HG03045 (cell line): Measurements from ENCODE around the gene THRAP3.
"Not testable (repeated sequence)": the region's sequence is repeated elsewhere in the genome, so short reads cannot be mapped to it uniquely, and the experiment has no call there.

Experiments
- ATAC-seq: cut with Tn5 transposase; IDR thresholded peaks from one replicate; pipeline ENCODE4 v1.9.1; 2021; ENCODE audit warnings: mild to moderate bottlenecking, moderate library complexity; ENCODE audit not compliant: unreplicated experiment

Gene THRAP3

GRCh38 chr1:36248250-36248894 is 24.1 kb downstream of the THRAP3 start:
- no peak for ATAC-seq

DNA sequence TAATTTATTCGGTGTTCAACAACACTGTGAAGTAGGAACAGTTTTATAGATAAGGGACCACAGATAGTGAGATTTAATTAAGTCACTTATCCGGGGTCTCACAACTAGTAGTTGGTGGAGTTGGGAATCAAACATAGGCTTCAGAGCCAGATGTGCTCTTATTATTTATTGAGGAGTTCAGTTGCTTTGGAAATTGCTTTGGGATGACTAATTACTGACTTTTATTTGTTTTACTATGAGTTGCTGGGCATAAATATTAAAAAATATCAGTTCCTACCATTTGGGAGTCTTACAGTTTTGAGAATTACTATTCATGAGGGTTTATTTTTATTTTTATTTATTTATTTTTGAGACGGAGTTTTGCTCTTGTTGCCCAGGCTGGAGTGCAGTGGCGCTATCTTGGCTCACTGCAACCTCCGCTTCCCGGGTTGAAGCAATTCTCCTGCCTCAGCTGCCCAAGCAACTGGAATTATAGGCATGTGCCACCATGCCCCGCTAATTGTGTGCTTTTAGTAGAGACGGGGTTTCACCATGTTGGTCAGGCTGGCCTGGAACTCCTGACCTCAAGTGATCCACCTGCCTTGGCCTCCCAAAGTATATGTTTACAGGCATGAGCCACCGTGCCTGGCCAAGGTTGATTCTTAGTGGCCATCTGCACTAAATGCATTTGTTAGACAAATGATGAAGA is 27.7 kb downstream of the THRAP3 start:
- no peak for ATAC-seq

DNA sequence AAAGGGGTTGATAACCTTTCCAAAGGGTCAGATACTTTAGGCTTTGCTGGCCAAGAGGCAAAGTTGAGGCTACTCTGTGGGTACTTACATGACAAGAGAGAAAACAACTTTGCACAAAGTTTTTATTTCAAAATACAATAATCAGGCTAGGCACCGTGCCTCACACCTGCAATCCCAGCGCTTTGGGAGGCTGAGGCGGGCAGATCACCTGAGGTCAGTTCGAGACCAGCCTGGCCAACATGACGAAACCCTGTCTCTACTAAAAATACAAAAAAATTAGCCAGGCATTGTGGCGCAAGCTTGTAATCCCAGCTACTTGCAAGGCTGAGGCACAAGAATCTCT is 28.2 kb downstream of the THRAP3 start:
- ATAC-seq = not testable (repeated sequence)

GRCh38 chr1:36253161-36253862 is 29.1 kb downstream of the THRAP3 start:
- no peak for ATAC-seq

GRCh38 chr1:36256558-36257374 is 32.5 kb downstream of the THRAP3 start:
- ATAC-seq = no peak

DNA sequence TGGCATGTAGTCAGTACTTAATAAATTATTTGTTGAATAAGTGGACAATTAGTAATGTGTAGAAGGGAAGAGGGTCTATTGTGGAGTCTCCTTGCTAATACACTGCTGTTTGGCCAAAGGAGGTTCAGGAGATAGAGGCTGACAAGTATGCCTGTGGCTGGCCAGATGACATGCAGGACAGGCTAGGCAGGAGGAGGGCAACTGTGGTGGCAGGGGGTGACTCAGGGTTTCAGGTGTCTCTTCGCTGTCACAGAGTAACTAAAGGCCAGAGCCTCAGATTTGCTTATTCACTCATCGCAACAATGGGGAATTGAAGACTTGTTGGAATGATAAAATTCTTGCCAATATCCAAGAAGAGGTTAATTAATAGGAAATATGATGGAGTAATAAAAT is 33.1 kb downstream of the THRAP3 start:
- no peak for ATAC-seq

DNA sequence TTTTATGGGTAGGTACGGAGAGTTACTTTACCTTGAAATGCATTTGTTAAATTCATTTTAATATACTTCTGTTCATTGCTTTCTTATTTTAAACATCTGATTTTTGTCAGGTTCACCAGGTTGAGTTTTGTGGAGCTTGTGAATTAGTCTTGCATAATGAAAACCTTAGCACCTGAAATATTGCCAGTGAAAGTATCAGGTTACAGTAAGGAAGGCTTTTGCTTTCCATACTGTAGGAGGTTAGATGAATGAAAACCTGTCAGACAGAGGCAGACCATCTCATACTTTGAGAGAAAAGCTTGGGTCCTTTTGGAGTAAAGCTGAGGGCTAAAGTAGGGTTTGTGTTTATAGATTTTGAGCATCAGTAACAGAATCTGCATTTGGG is 34.7 kb downstream of the THRAP3 start:
- no peak for ATAC-seq

DNA sequence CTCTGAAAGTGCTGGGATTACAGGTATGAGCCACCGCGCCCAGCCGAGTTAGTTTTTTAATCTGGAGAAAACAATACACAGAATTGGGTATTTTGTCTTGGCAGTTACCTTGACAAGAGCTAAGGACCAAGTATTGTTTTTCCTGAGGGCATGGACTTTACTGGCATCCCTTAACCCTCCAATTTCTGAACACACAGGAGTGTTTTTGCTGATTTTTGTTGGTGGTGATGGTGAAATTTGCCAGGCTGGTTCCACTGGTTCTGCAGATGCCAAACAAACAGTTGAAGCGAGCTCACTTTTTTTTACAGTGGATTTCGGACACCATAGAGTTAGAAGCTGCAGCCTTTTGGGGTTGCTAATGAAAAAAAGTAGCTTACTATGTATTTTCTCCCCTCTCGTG is 44.7 kb downstream of the THRAP3 start:
- ATAC-seq = no peak

DNA sequence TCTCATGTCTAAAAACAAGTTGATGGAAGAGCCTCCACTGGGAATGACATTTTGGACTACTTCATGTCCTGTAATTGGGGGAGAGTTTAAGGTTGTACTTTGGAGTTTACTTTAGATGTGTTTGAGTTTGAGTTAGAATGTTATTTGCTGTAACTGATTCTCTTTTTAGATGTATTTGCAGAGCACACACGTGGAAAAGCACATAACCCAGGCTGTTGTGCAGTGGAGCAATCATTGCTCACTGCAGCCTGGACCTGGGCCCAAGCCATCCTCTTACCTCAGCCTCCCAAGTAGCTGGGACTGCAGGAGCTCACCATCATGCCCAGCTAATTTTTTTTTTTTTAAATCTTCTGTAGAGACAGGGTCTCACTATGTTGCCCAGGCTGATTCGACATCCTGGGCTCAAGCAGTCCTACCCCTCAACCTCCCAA is 45.2 kb downstream of the THRAP3 start:
- ATAC-seq = no peak

DNA sequence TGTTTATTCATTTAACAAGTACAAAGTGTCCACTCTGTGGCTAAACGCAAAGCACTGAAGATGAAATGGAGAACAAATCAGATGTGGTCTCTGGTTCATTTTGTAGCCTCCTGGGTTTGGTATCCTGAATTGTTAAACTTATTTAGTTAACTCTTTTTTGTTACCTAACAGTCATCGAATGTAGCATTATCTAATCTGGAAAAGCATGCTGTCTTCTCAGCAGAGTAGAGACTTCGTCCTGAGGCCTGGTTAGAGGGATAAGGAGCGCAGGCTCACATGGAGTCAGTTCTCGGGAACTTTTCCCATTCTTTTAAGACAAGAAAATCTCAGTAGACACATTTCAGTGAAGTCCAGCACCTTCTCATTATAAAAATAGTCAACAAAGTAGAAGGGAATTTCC is 48.8 kb downstream of the THRAP3 start:
- no peak for ATAC-seq

DNA sequence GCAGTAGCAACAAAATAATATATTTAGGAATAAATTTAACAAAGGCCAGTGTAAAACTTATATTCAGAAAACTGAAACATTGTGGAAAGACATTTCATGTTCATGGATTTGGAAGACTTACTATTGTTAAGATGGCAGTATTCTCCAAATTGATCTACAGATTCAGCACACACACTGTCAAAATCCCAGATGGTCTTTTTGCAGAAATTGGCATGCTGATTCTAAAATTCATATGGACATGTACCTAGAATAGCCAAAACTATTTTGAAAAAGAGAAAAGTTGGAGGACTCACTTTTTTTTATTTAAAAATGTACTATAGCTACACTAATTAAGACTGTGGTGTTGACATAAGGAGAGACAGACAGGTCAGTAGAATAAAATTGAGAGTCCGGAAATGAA is 50.0 kb downstream of the THRAP3 start:
- ATAC-seq = no peak

DNA sequence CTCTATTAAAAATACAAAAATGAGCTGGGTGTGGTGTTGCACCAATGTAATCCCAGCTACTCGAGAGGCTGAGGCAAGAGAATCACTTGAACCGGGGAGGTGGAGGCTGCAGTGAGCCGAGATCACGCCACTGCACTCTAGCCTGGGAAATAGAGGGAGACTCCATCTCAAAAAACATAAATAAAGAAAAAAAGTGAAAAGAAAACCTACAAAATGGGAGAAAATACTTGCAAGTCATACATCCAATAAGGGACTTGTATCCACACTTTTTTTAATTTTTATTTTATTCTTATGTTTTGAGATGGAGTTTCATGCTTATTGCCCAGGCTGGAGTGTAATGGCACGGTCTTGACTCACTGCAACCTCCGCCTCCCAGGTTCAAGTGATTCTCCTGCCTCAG is 52.4 kb downstream of the THRAP3 start:
- no peak for ATAC-seq

DNA sequence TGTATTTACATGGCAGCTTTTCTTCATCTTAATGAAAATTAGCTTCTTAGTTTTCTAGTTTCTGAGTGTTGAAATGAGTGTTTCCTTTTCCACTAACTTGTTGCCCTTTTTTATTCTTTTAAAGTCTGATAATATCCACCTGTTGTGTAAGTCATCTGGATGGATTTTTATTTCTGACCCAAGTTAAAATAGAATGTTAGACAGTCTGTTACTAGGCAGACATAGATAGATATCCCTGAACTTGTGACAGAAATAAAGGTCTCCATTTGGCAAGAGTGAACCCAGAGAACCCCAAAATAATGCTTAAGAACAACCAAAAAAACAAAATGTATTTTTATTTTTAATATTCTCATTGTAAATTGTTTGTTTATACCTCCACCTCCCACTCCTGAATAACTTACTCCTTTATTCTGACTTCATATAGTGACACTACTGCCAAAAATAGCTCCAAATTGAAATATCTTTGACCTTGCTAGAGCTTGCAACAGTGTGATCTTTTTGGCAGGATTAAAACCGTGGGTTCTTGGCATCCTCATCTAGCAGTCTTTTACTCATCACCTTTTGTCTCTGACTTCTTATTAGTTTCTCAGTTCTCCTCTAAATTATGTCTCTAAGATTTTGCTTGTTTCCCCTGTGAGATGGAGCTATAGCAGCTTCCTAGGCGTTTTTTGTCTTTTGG is 55.0 kb downstream of the THRAP3 start:
- ATAC-seq = no peak

GRCh38 chr1:36279789-36280296 is 55.6 kb downstream of the THRAP3 start:
- no peak for ATAC-seq

GRCh38 chr1:36284061-36284460 is 59.8 kb downstream of the THRAP3 start:
- no peak for ATAC-seq

- ATAC-seq = no peak
Observed at GRCh38 chr1:36284517-36284916, 60.3 kb downstream of the THRAP3 start.

DNA sequence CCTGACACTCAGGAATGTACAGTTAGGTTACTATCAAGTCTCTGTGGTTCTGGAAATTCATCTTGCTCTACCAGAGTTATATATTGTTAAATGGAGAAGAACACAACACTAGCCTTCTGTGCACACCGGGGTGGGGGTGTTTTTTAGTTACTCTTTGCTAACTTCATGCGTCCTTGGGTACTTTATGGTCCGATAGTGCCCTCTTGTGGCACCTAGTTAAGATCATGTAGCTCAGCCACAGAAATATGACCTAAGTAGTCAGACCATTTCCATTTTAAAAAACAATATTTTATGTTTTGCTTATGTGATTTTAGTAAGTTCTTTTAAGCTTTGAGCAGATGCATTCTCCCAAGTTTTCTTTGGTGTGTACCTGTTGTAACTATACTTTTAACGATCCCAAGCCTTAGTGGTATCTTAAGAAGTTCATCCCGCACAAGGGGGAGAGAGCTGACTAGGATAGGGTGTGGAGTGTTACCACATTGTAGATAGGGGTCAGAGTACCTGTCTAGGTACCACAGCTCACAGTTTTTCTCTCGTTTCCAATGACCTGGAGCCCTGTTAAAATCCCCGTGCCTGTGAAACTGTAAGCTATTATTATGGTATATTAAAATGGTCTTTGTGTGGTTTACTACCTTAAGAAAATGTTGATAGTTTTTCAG is 61.3 kb downstream of the THRAP3 start:
- no peak for ATAC-seq

DNA sequence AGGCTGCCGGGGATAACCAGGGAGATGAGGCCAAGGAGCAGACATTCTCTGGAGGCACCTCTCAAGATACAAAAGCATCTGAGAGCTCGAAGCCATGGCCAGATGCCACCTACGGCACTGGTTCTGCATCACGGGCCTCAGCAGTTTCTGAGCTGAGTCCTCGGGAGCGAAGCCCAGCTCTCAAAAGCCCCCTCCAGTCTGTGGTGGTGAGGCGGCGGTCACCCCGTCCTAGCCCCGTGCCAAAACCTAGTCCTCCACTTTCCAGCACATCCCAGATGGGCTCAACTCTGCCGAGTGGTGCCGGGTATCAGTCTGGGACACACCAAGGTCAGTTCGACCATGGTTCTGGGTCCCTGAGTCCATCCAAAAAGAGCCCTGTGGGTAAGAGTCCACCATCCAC is 62.6 kb downstream of the THRAP3 start:
- ATAC-seq = no peak

GRCh38 chr1:36287595-36287994 is 63.4 kb downstream of the THRAP3 start:
- ATAC-seq = no peak

- ATAC-seq = no peak
Observed at GRCh38 chr1:36295390-36295789, 71.1 kb downstream of the THRAP3 start.
